ENCODE measurements around the gene JARID2. TPM values are rescaled to one million over a fixed set of nuclear protein-coding genes. Genes with fewer than 3 reads are reported as not detected.
A peak's percentile ranks its signal among the peaks of the same experiment; 100 is the strongest.

JARID2 gene
- total RNA-seq, 6 experiments from 2014 or later: 2.5 to 3.9 (median 3.0) TPM

- H3K27ac ChIP-seq: no peak overlapping the region
- intact Hi-C loops (cut with DNase I): no loop called here
Measured at GRCh38 chr6:15521582-15521981, 275.7 kb downstream of the JARID2 start.

GRCh38 chr6:15522026-15522425, 276.2 kb downstream of the JARID2 start:
- H3K4me1 ChIP-seq: no peaks in the 10 kb centered on the region
- H3K27me3 ChIP-seq: no peaks in the 10 kb centered on the region
- no peak overlapping the region for H3K27ac ChIP-seq
- peak in 1 of 3 donors; percentile 43 for DNase-seq
- H3K36me3 ChIP-seq: peaks cover 0 to 19% (median 0%) of the 10 kb centered on the region in 4 donors
- TF ChIP-seq POLR2A (IDR thresholded peaks at IDR 0.05) (no peak), CTCF (IDR thresholded peaks at IDR 0.05) (no peak)
- WGBS (ENCODE audit: insufficient coverage, low coverage, low lambda C conversion rate, missing lambda C conversion rate): 89% methylated on average over 6 of the region's 9 CpGs
- intact Hi-C loops (cut with DNase I): no loop called here
- no peak for ATAC-seq
- H3K4me3 ChIP-seq: no peak overlapping the region
- H3K9me3 ChIP-seq: no peaks in the 10 kb centered on the region

More at GRCh38 chr6:15521582-15521981, 275.7 kb downstream of the JARID2 start:
- no peaks in the 10 kb centered on the region for H3K4me1 ChIP-seq
- no peak overlapping the region for H3K4me3 ChIP-seq
- H3K36me3 ChIP-seq: peaks cover 0 to 19% (median 0%) of the 10 kb centered on the region in 4 donors
- no peak for TF ChIP-seq CTCF (IDR thresholded peaks at IDR 0.05)
- no peak for TF ChIP-seq POLR2A (IDR thresholded peaks at IDR 0.05)
- 76% methylated on average over 6 of the region's 6 CpGs for WGBS (ENCODE audit: insufficient coverage, low coverage, low lambda C conversion rate, missing lambda C conversion rate)
- DNase-seq: no peak
- H3K9me3 ChIP-seq: no peaks in the 10 kb centered on the region
- no peak for ATAC-seq
- no peaks in the 10 kb centered on the region for H3K27me3 ChIP-seq

- DNase-seq: peak in 1 of 3 donors; percentile 53
- no peak overlapping the region for H3K27ac ChIP-seq
Measured at GRCh38 chr6:15522427-15522826, 276.6 kb downstream of the JARID2 start.

GRCh38 chr6:15522856-15523529, 277.1 kb downstream of the JARID2 start:
- TF ChIP-seq POLR2A (IDR thresholded peaks at IDR 0.05): no peak
- no peak for TF ChIP-seq CTCF (IDR thresholded peaks at IDR 0.05)
- ATAC-seq (no peak), DNase-seq (no peak)
- H3K9me3 ChIP-seq: no peaks in the 10 kb centered on the region
- intact Hi-C loops (cut with DNase I): no loop called here
- H3K27me3 ChIP-seq: no peaks in the 10 kb centered on the region
- no peak overlapping the region for H3K4me3 ChIP-seq
- no peaks in the 10 kb centered on the region for H3K4me1 ChIP-seq
- peaks cover 0 to 16% (median 0%) of the 10 kb centered on the region in 4 donors for H3K36me3 ChIP-seq
- no peak overlapping the region for H3K27ac ChIP-seq
- WGBS (ENCODE audit: insufficient coverage, low coverage, low lambda C conversion rate, missing lambda C conversion rate): 87% methylated on average over 4 of the region's 16 CpGs

More at GRCh38 chr6:15522427-15522826, 276.6 kb downstream of the JARID2 start:
- Histone ChIP-seq H3K9me3 (no peaks in the 10 kb centered on the region), H3K4me1 (no peaks in the 10 kb centered on the region), H3K36me3 (peaks cover 0 to 19% (median 0%) of the 10 kb centered on the region in 4 donors), H3K27me3 (no peaks in the 10 kb centered on the region), H3K4me3 (no peak overlapping the region)
- TF ChIP-seq POLR2A (IDR thresholded peaks at IDR 0.05) (no peak), CTCF (IDR thresholded peaks at IDR 0.05) (no peak)
- 43% methylated on average over 5 of the region's 6 CpGs for WGBS (ENCODE audit: insufficient coverage, low coverage, low lambda C conversion rate, missing lambda C conversion rate)
- ATAC-seq: peak; percentile 51 to 80 (median 69)
- intact Hi-C loops (cut with DNase I): no loop called here
